ENCODE measurements around the gene NAA80.

NAA80 gene

GRCh38 chr3:50341996-50342650 lies 42.9 kb upstream of the NAA80 start:
- TF ChIP-seq CTCF (conservative IDR thresholded peaks at IDR 0.05; ENCODE audit: low read depth, low read length), result no peak

DNA sequence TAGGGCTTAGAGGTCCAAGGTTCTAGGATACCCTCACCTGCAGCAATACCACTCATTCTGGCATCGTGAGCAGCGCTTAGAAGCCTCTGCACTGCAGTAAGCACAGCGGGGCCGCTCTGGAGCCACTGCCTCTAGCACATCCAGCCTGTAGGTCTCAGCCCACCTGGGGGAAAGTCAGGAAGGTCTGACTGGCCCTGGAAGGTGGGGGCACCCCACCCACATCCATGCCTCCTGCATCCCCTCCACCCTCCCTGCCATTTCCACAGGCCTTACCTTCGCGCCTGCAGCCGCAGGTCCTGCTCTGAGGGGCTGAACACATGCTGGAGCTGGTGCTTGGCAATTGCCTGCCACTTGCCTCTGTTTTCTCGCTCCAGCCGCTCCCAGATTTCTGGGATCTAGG lies 42.3 kb upstream of the NAA80 start:
- no peak overlapping the region for H3K4me3 ChIP-seq (ENCODE audit: low read length)
- DNase-seq (ENCODE audit: low read depth), result no peak
- TF ChIP-seq CTCF (conservative IDR thresholded peaks at IDR 0.05; ENCODE audit: low read depth, low read length), result no peak

More at GRCh38 chr3:50341996-50342650, 42.9 kb upstream of the NAA80 start:
- DNase-seq (ENCODE audit: low read depth), result no peak
- H3K4me3 ChIP-seq (ENCODE audit: low read length), result no peak overlapping the region

- DNase-seq (ENCODE audit: low read depth), result no peak
- TF ChIP-seq CTCF (conservative IDR thresholded peaks at IDR 0.05; ENCODE audit: low read depth, low read length), result no peak
- H3K4me3 ChIP-seq (ENCODE audit: low read length), result peak within 1 kb of the TSS; percentile 16
Measured at GRCh38 chr3:50340448-50341329, 41.5 kb upstream of the NAA80 start, which contains the start of gene RASSF1. Gene RASSF1, minus strand, starts transcription at chr3:50340836. Its CDS starts 31 bp downstream, at chr3:50340805.

- DNase-seq (ENCODE audit: low read depth), result no peak
- TF ChIP-seq CTCF (conservative IDR thresholded peaks at IDR 0.05; ENCODE audit: low read depth, low read length), result no peak
- peak overlapping the region; percentile 16 for H3K4me3 ChIP-seq (ENCODE audit: low read length)
Measured at GRCh38 chr3:50340147-50340447, 40.9 kb upstream of the NAA80 start.

DNA sequence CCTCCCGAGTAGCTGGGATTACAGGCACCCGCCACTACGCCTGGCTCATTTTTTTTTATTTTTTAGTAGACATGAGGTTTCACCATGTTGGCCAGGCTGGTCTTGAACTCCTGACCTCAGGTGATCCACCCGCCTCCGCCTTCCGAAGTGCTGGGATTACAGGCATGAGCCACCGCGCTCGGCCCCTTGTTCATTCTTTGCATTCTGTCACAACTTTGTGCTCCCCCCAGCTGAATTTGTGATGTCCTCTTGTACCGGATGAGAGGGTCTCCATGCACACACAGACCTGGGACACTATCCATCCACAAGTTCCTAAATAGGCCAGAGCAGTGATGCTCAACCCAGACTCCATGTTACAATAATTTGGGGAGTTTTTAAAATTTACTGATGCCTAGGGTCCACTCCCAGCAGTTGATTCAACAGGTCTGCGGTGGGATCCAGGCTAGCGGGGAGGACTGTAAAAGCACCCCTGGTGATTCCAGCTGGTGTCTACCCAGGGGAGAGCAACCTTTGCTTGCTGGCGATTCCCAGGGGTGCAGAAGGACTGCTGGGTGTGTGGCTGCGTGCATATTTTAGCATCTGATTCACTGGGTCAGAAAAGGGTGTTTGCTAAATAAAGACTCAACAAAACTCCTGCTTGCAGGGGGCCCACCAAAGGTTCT lies 40.4 kb upstream of the NAA80 start:
- DNase-seq (ENCODE audit: low read depth), result no peak
- no peak for TF ChIP-seq CTCF (conservative IDR thresholded peaks at IDR 0.05; ENCODE audit: low read depth, low read length)
- no peak overlapping the region for H3K4me3 ChIP-seq (ENCODE audit: low read length)

DNA sequence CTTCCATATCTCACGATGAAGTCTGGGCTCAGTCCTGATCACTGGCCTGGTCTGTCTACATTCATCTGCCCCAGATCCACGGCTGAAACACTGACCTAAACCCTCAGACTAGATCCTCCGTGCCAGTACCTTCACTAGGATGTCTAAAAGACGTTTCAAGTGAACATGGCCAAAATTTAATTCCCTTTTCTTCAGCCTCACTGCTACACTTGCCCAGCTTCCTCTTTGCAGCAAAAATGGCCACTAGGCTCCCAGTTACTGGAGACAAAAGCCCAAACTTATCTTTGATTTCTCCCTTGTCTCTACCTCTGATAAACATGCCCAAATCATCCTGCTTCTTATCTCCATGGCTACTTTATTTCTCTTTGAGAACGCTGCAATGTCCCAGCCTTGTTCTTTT lies 39.8 kb upstream of the NAA80 start:
- no peak overlapping the region for H3K4me3 ChIP-seq (ENCODE audit: low read length)
- no peak for TF ChIP-seq CTCF (conservative IDR thresholded peaks at IDR 0.05; ENCODE audit: low read depth, low read length)
- no peak for DNase-seq (ENCODE audit: low read depth)

Data from retinal pigment epithelial cell (primary cell).